ENCODE results near the gene LMX1A.

Gene LMX1A

DNA sequence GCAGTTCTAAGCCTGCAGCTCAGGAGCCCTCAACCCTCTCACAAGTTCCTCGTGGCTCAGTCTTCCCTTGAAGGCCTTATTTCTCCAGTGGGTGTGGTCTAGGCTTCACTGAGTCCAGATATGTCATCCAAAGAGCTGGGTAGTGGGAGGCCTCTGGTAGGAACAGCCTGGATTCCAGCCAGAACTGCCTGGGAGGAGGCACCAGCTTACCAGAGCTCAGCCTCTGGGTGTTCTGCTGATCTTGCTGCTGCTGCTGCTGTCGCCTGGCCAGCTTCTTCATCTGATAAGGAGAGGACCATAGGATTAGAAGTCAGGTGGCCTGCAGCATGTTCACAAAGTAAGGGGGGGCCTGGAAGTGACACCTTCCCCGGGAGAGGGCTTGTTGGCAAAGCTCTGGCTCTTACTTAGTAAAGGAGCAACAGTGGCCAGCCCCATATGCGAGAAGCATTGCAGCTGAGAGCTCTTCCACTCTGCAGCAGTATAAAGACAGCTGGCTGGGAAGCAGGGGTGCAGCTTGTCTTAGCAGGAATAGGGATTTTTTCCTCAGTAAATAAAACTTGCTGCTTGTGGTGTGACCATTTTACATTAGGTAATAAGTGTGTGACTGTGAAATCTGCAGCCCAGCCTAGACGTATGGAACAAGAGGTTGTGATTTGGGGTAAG, 148.5 kb downstream of the LMX1A start:
- CTCF ChIA-PET = interaction anchor here (1.1 kb wide), 1 partner anchor 66 kb away, joined by 3 read pairs; no protein-coding TSS in a partner anchor
- TF ChIP-seq ZNF341 (tag by site-specific recombination; IDR thresholded peaks at IDR 0.05; ENCODE audit: low read depth) = peak; percentile 57
- TF ChIP-seq ZBTB20 (tag by site-specific recombination; IDR thresholded peaks at IDR 0.05) = no peak

DNA sequence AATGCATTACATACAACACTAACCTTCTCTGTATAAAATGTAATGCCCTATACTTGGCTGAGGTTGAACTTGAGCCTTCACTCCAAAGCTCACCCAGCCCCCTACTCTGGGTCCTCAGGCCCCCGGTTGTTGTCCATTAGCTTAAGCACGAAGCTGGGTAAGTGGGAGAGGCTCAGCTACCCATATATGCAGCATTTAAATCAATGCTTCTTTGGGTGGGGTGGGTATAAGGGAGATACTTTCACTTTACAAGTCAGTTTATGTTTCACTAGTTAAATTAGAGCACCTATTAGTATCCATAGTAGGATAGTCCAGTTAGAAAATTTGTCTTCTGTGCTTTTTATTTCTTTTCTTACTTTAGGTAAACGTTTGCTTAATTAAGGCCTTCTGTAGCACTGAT, 151.4 kb downstream of the LMX1A start:
- ChIA-PET CTCF (interaction anchor here (1.0 to 1.1 kb wide), 3 partner anchors 8 to 163 kb away, joined by 3 to 5 read pairs (median 3); no protein-coding TSS in a partner anchor), POLR2A (no interaction called here)
- H3K4me1 ChIP-seq (ENCODE audit: control insufficient read depth, insufficient read depth, low read length) = no peaks in the 10 kb centered on the region
- H3K27ac ChIP-seq (ENCODE audit: extremely low read depth, low read depth, low read length) = no peak overlapping the region
- no peaks in the 10 kb centered on the region for H3K36me3 ChIP-seq (ENCODE audit: control insufficient read depth in 2 of 2, insufficient read depth in 1 of 2, low read length in 2 of 2)
- H3K9me3 ChIP-seq (ENCODE audit: control insufficient read depth, insufficient read depth, low read depth, low read length) = no peaks in the 10 kb centered on the region
- TF ChIP-seq ZNF654 (tag by site-specific recombination; IDR thresholded peaks at IDR 0.05; ENCODE audit: low read depth) = no peak
- TF ChIP-seq, protein P1, sequence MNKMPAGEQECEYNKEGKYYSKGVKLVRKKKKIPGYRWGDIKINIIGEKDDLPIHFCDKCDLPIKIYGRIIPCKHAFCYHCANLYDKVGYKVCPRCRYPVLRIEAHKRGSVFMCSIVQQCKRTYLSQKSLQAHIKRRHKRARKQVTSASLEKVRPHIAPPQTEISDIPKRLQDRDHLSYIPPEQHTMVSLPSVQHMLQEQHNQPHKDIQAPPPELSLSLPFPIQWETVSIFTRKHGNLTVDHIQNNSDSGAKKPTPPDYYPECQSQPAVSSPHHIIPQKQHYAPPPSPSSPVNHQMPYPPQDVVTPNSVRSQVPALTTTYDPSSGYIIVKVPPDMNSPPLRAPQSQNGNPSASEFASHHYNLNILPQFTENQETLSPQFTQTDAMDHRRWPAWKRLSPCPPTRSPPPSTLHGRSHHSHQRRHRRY (tag by site-specific recombination; IDR thresholded peaks at IDR 0.05) = no peak
- TF ChIP-seq, protein P2, sequence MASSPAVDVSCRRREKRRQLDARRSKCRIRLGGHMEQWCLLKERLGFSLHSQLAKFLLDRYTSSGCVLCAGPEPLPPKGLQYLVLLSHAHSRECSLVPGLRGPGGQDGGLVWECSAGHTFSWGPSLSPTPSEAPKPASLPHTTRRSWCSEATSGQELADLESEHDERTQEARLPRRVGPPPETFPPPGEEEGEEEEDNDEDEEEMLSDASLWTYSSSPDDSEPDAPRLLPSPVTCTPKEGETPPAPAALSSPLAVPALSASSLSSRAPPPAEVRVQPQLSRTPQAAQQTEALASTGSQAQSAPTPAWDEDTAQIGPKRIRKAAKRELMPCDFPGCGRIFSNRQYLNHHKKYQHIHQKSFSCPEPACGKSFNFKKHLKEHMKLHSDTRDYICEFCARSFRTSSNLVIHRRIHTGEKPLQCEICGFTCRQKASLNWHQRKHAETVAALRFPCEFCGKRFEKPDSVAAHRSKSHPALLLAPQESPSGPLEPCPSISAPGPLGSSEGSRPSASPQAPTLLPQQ (tag by site-specific recombination; IDR thresholded peaks at IDR 0.05) = no peak
- no peak for TF ChIP-seq ZNF169 (tag by site-specific recombination; IDR thresholded peaks at IDR 0.05)
- TF ChIP-seq ZNF555 (tag by site-specific recombination; conservative IDR thresholded peaks at IDR 0.05) = no peak
- TF ChIP-seq ZNF416 (tag by site-specific recombination; IDR thresholded peaks at IDR 0.05) = no peak
- TF ChIP-seq ZNF10 (tag by site-specific recombination; IDR thresholded peaks at IDR 0.05) = no peak
- TF ChIP-seq ZNF223 (tag by site-specific recombination; IDR thresholded peaks at IDR 0.05) = no peak
- TF ChIP-seq ZNF510 (tag by site-specific recombination; IDR thresholded peaks at IDR 0.05; ENCODE audit: insufficient replicate concordance) = no peak
- TF ChIP-seq ZNF311 (tag by site-specific recombination; IDR thresholded peaks at IDR 0.05; ENCODE audit: borderline replicate concordance) = no peak
- no peak for TF ChIP-seq ZSCAN16 (tag by site-specific recombination; IDR thresholded peaks at IDR 0.05)
- TF ChIP-seq GLIS1 (tag by site-specific recombination; IDR thresholded peaks at IDR 0.05) = no peak
- TF ChIP-seq, protein P3, sequence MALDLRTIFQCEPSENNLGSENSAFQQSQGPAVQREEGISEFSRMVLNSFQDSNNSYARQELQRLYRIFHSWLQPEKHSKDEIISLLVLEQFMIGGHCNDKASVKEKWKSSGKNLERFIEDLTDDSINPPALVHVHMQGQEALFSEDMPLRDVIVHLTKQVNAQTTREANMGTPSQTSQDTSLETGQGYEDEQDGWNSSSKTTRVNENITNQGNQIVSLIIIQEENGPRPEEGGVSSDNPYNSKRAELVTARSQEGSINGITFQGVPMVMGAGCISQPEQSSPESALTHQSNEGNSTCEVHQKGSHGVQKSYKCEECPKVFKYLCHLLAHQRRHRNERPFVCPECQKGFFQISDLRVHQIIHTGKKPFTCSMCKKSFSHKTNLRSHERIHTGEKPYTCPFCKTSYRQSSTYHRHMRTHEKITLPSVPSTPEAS (tag by site-specific recombination; IDR thresholded peaks at IDR 0.05) = no peak
- no peak for TF ChIP-seq ZNF175 (tag by site-specific recombination; IDR thresholded peaks at IDR 0.05)
- TF ChIP-seq ZNF473 (tag by site-specific recombination; IDR thresholded peaks at IDR 0.05) = no peak
- TF ChIP-seq ZNF777 (tag by site-specific recombination; IDR thresholded peaks at IDR 0.05; ENCODE audit: borderline replicate concordance) = no peak
- no peak for TF ChIP-seq SP2 (tag by site-specific recombination; IDR thresholded peaks at IDR 0.05)
- no peak for TF ChIP-seq ZNF530 (tag by site-specific recombination; IDR thresholded peaks at IDR 0.05; ENCODE audit: low read depth)
- TF ChIP-seq ZNF501 (tag by site-specific recombination; IDR thresholded peaks at IDR 0.05) = no peak
- H3K4me3 ChIP-seq (ENCODE audit: low read depth, low read length) = no peak overlapping the region

More for the DNA sequence above, 148.5 kb downstream of the LMX1A start:
- Histone ChIP-seq H3K9me3 (ENCODE audit: control insufficient read depth, insufficient read depth, low read depth, low read length) (no peaks in the 10 kb centered on the region), H3K4me3 (ENCODE audit: low read depth, low read length) (no peak overlapping the region), H3K4me1 (ENCODE audit: control insufficient read depth, insufficient read depth, low read length) (no peaks in the 10 kb centered on the region), H3K27ac (ENCODE audit: extremely low read depth, low read depth, low read length) (no peak overlapping the region), H3K36me3 (ENCODE audit: control insufficient read depth in 2 of 2, insufficient read depth in 1 of 2, low read length in 2 of 2) (no peaks in the 10 kb centered on the region)
- POLR2A ChIA-PET = no interaction called here

Measured in HEK293 (cell line).